Rectal smooth muscle tissue (tissue), 1 donor: ENCODE measurements around the gene SPATA18.

Experiments
- H3K27ac ChIP-seq: one replicate; pipeline ENCODE4 v1.7.0; 2013; ENCODE audit warnings: low read depth, low read length, inconsistent platforms
- H3K27me3 ChIP-seq: one replicate; pipeline ENCODE4 v1.7.0; 2013; ENCODE audit warnings: low read length; ENCODE audit not compliant: control insufficient read depth, insufficient read depth
- H3K36me3 ChIP-seq: one replicate; pipeline ENCODE4 v1.7.0; 2013; ENCODE audit warnings: low read length; ENCODE audit not compliant: control insufficient read depth, insufficient read depth
- H3K4me1 ChIP-seq: one replicate; pipeline ENCODE4 v1.7.0; 2013; ENCODE audit warnings: low read length; ENCODE audit not compliant: control insufficient read depth, insufficient read depth
- H3K4me3 ChIP-seq: one replicate; pipeline ENCODE4 v1.7.0; 2013; ENCODE audit warnings: low read length
- H3K9ac ChIP-seq: one replicate; pipeline ENCODE4 v1.7.0; 2013; ENCODE audit warnings: low read length

The SPATA18 gene

GRCh38 chr4:52099860-52100461 is 48.9 kb downstream of the SPATA18 start:
- Histone ChIP-seq H3K27me3 (no peaks in the 10 kb centered on the region), H3K27ac (no peak overlapping the region), H3K9ac (no peak overlapping the region), H3K4me3 (no peak overlapping the region), H3K36me3 (no peaks in the 10 kb centered on the region), H3K4me1 (no peaks in the 10 kb centered on the region)

GRCh38 chr4:52102587-52102986 is 51.5 kb downstream of the SPATA18 start:
- no peak overlapping the region for H3K4me3 ChIP-seq
- H3K27me3 ChIP-seq: no peaks in the 10 kb centered on the region
- no peak overlapping the region for H3K9ac ChIP-seq
- H3K4me1 ChIP-seq: no peaks in the 10 kb centered on the region
- no peak overlapping the region for H3K27ac ChIP-seq
- H3K36me3 ChIP-seq: no peaks in the 10 kb centered on the region

GRCh38 chr4:52103319-52103718 is 52.2 kb downstream of the SPATA18 start:
- no peak overlapping the region for H3K4me3 ChIP-seq
- H3K27me3 ChIP-seq: no peaks in the 10 kb centered on the region
- H3K4me1 ChIP-seq: no peaks in the 10 kb centered on the region
- H3K36me3 ChIP-seq: no peaks in the 10 kb centered on the region
- no peak overlapping the region for H3K27ac ChIP-seq
- H3K9ac ChIP-seq: no peak overlapping the region

- Histone ChIP-seq H3K4me1 (no peaks in the 10 kb centered on the region), H3K36me3 (no peaks in the 10 kb centered on the region), H3K9ac (no peak overlapping the region), H3K27me3 (no peaks in the 10 kb centered on the region), H3K27ac (no peak overlapping the region), H3K4me3 (no peak overlapping the region)
Observed at GRCh38 chr4:52105276-52105675, 54.2 kb downstream of the SPATA18 start.

GRCh38 chr4:52106191-52106590 is 55.1 kb downstream of the SPATA18 start:
- no peak overlapping the region for H3K27ac ChIP-seq

GRCh38 chr4:52106660-52107059 is 55.6 kb downstream of the SPATA18 start:
- H3K27me3 ChIP-seq: no peaks in the 10 kb centered on the region
- H3K27ac ChIP-seq: no peak overlapping the region
- no peaks in the 10 kb centered on the region for H3K36me3 ChIP-seq
- H3K4me3 ChIP-seq: no peak overlapping the region
- no peaks in the 10 kb centered on the region for H3K4me1 ChIP-seq
- no peak overlapping the region for H3K9ac ChIP-seq

More at GRCh38 chr4:52106191-52106590, 55.1 kb downstream of the SPATA18 start:
- Histone ChIP-seq H3K36me3 (no peaks in the 10 kb centered on the region), H3K4me1 (no peaks in the 10 kb centered on the region), H3K4me3 (no peak overlapping the region), H3K9ac (no peak overlapping the region), H3K27me3 (no peaks in the 10 kb centered on the region)

- no peak overlapping the region for H3K27ac ChIP-seq
- no peak overlapping the region for H3K9ac ChIP-seq
- H3K27me3 ChIP-seq: no peaks in the 10 kb centered on the region
Observed at GRCh38 chr4:52107336-52107735, 56.2 kb downstream of the SPATA18 start.

GRCh38 chr4:52107745-52108144 is 56.6 kb downstream of the SPATA18 start:
- H3K36me3 ChIP-seq: no peaks in the 10 kb centered on the region
- no peak overlapping the region for H3K9ac ChIP-seq
- no peak overlapping the region for H3K4me3 ChIP-seq
- no peaks in the 10 kb centered on the region for H3K4me1 ChIP-seq
- H3K27ac ChIP-seq: no peak overlapping the region
- no peaks in the 10 kb centered on the region for H3K27me3 ChIP-seq

More at GRCh38 chr4:52107336-52107735, 56.2 kb downstream of the SPATA18 start:
- H3K4me3 ChIP-seq: no peak overlapping the region
- H3K36me3 ChIP-seq: no peaks in the 10 kb centered on the region
- H3K4me1 ChIP-seq: no peaks in the 10 kb centered on the region

GRCh38 chr4:52110171-52110570 is 59.1 kb downstream of the SPATA18 start:
- H3K27ac ChIP-seq: no peak overlapping the region
- no peak overlapping the region for H3K9ac ChIP-seq
- H3K27me3 ChIP-seq: no peaks in the 10 kb centered on the region
- no peaks in the 10 kb centered on the region for H3K36me3 ChIP-seq
- no peak overlapping the region for H3K4me3 ChIP-seq
- H3K4me1 ChIP-seq: no peaks in the 10 kb centered on the region

GRCh38 chr4:52111995-52112394 is 60.9 kb downstream of the SPATA18 start:
- Histone ChIP-seq H3K4me3 (no peak overlapping the region), H3K4me1 (no peaks in the 10 kb centered on the region), H3K27ac (no peak overlapping the region), H3K9ac (no peak overlapping the region), H3K36me3 (no peaks in the 10 kb centered on the region), H3K27me3 (no peaks in the 10 kb centered on the region)

- Histone ChIP-seq H3K4me3 (no peak overlapping the region), H3K9ac (no peak overlapping the region), H3K27ac (no peak overlapping the region), H3K36me3 (no peaks in the 10 kb centered on the region), H3K4me1 (no peaks in the 10 kb centered on the region), H3K27me3 (no peaks in the 10 kb centered on the region)
Observed at GRCh38 chr4:52112411-52112810, 61.3 kb downstream of the SPATA18 start.

- H3K9ac ChIP-seq: no peak overlapping the region
- no peak overlapping the region for H3K4me3 ChIP-seq
- no peaks in the 10 kb centered on the region for H3K4me1 ChIP-seq
- no peaks in the 10 kb centered on the region for H3K27me3 ChIP-seq
- no peaks in the 10 kb centered on the region for H3K36me3 ChIP-seq
- H3K27ac ChIP-seq: no peak overlapping the region
Observed at GRCh38 chr4:52116641-52117040, 65.5 kb downstream of the SPATA18 start.

GRCh38 chr4:52126226-52126625 is 75.1 kb downstream of the SPATA18 start:
- Histone ChIP-seq H3K4me1 (no peaks in the 10 kb centered on the region), H3K27ac (no peak overlapping the region), H3K27me3 (no peaks in the 10 kb centered on the region), H3K4me3 (no peak overlapping the region), H3K9ac (no peak overlapping the region), H3K36me3 (no peaks in the 10 kb centered on the region)
